K562 (cell line): ENCODE measurements around the gene USP1.

Experiments
- MAX ChIP-seq: sonication (generic); formaldehyde crosslinking; IDR thresholded peaks from 2 replicates; pipeline ENCODE4 v1.9.0; 2022; ENCODE audit warnings: mild to moderate bottlenecking, missing genetic modification reagents
- SMAD3 ChIP-seq: fragments of 450-650 bp; formaldehyde crosslinking; conservative IDR thresholded peaks from 2 replicates; pipeline ENCODE4 v1.4.0; 2020; ENCODE audit warnings: mild to moderate bottlenecking
- ZKSCAN8 ChIP-seq: fragments of 200-800 bp; sonication (Bioruptor generic); IDR thresholded peaks from 2 replicates; pipeline ENCODE4 v1.6.1; 2016; ENCODE audit warnings: missing genetic modification characterization, missing compliant biosample characterization
- ZNF354B ChIP-seq: fragments of 250-450 bp; sonication (Bioruptor Pico); IDR thresholded peaks from 2 replicates; pipeline ENCODE4 v1.4.0; 2020

- TF ChIP-seq ZNF354B (no peak), SMAD3 (CRISPR knock-in tag) (no peak), MAX (CRISPR knock-in tag) (no peak), ZKSCAN8 (CRISPR knock-in tag) (no peak)
Measured at GRCh38 chr1:62476525-62477219, 39.8 kb downstream of the USP1 start.
